Memory B cell (primary cell): ENCODE results near the gene MTUS2.

Experiments
- ATAC-seq: fragments of 150-1000 bp; cut with Tn5 transposase; 2 replicates; pipeline ENCODE4 v1.10.0; 2021; ENCODE audit warnings: low read depth, mild to moderate bottlenecking, moderate library complexity
- DNase-seq, 2 donors: peaks; one replicate each; pipeline ENCODE4 v3.0.0; 2022; ENCODE audit warnings: low spot score in 2 of 2
- H3K27ac Mint-ChIP-seq: one replicate; pipeline ENCODE4 v1.8.0; 2022; ENCODE audit warnings: mild to moderate bottlenecking, moderate library complexity, mixed read lengths
- H3K27me3 Mint-ChIP-seq: one replicate; pipeline ENCODE4 v1.8.0; 2022; ENCODE audit warnings: mixed read lengths
- H3K36me3 Mint-ChIP-seq: one replicate; pipeline ENCODE4 v1.8.0; 2022; ENCODE audit warnings: mild to moderate bottlenecking, mixed read lengths
- H3K4me1 Mint-ChIP-seq: one replicate; pipeline ENCODE4 v1.8.0; 2022; ENCODE audit warnings: mixed read lengths
- H3K4me3 Mint-ChIP-seq: one replicate; pipeline ENCODE4 v1.8.0; 2022; ENCODE audit warnings: mild to moderate bottlenecking, moderate library complexity, mixed read lengths
- H3K9me3 Mint-ChIP-seq: one replicate; pipeline ENCODE4 v1.8.0; 2022; ENCODE audit warnings: mixed read lengths

The MTUS2 gene

DNA sequence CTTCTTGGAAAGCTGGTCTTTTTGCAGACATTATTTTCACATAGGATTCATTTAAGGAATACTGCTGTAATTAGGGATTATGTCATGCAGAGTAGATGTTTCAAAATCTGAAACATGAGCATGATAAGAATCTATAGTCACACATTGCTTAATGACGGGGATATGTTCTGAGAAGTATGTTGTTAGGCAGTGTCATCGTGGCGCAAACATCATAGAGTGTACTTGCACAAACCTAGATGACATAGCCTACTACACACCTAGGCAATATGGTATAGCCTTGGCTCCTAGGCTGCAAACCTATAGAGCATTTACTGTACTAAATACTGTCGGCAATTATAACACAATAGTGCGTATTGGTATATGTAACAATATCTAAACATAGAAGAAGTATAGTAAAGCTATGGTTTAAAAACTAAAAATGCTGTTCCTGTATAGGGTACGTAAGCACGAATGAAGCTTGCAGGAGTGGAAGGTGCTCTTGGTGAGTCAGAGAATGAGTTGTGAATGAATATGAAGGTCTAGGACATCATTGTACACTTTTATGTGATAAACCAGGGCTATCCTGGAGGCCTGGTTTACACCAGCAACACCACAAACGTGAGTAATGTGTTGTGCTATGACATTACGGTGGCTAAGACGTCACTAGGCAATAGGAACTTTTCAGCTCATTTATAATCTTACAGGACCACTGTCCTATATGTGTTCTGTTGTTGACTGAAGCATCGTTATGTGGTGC, 283.1 kb downstream of the MTUS2 start:
- no peaks in the 10 kb centered on the region for H3K36me3 Mint-ChIP-seq

DNA sequence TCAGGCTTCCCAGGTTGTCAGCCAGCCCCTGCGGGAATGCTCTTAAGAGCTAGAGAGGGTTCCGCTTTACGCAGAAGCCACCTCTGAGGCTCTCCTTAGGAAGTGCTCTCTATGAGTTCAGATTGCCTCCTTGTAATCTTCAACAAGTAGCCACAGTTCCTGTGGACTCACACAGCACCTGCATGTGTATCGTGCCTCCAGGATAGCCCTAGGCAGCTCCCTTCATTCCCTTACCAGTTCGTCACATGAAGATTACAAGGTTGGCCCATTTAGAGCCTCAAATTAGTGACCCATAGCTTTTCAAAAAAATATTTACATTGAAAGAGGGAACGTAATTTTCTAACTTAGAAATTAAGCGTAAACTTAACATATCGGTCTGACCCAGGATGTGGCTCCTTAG, 284.3 kb downstream of the MTUS2 start:
- Mint-ChIP-seq H3K27ac (no peak overlapping the region), H3K4me3 (no peak overlapping the region), H3K36me3 (no peaks in the 10 kb centered on the region), H3K9me3 (no peaks in the 10 kb centered on the region), H3K27me3 (peaks cover 10% of the 10 kb centered on the region), H3K4me1 (no peaks in the 10 kb centered on the region)
- ATAC-seq (no peak), DNase-seq (no peak)

More for the DNA sequence above, 283.1 kb downstream of the MTUS2 start:
- H3K9me3 Mint-ChIP-seq = no peaks in the 10 kb centered on the region
- H3K4me3 Mint-ChIP-seq = no peak overlapping the region
- ATAC-seq (no peak), DNase-seq (no peak)
- H3K27ac Mint-ChIP-seq = no peak overlapping the region
- peaks cover 13% of the 10 kb centered on the region for H3K27me3 Mint-ChIP-seq
- H3K4me1 Mint-ChIP-seq = no peaks in the 10 kb centered on the region

DNA sequence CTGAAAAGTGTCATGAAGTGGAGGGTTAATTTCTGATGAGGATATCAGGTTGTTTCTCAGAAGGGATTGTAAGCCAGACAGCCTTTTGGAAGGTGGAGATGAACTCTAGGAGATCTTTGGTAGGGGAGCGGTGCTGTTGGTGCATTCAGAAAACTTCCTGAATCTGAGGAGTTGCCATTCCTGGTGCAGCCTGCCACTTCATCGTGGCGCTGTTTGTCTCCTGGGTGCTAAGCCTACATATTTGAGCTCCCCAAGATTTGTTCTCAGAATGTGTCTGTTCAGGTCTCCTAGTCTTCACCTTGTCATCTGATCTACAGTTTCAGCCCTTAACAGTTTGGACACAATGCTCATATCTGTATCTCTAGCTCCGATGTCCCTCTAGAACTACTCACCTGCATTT, 285.6 kb downstream of the MTUS2 start:
- H3K27me3 Mint-ChIP-seq = peaks cover 10% of the 10 kb centered on the region
- no peaks in the 10 kb centered on the region for H3K4me1 Mint-ChIP-seq
- H3K36me3 Mint-ChIP-seq = no peaks in the 10 kb centered on the region
- no peaks in the 10 kb centered on the region for H3K9me3 Mint-ChIP-seq
- no peak overlapping the region for H3K4me3 Mint-ChIP-seq
- DNase-seq = no peak
- H3K27ac Mint-ChIP-seq = no peak overlapping the region
- ATAC-seq = no peak

DNA sequence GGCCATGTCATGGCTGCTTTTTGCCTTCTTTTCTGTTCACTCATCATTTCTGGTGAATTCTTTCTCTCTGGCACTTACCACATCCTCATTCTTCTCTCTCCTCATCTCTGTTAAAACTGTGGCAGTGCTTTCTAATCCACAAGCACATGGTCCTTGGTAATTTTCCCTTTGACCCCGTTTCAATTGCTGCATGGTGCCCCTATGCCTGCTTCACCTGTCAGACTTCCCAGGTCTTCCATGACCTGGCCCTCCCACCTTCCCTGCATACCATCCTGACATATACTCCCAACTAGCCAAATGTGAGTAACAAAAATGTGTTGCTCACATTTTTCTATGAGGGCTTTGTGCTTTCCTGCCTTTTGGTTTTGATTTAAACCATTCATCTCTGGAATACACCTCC, 286.5 kb downstream of the MTUS2 start:
- Mint-ChIP-seq H3K27me3 (peaks cover 9% of the 10 kb centered on the region), H3K4me3 (no peak overlapping the region), H3K27ac (no peak overlapping the region), H3K9me3 (no peaks in the 10 kb centered on the region), H3K4me1 (no peaks in the 10 kb centered on the region), H3K36me3 (no peaks in the 10 kb centered on the region)
- no peak for ATAC-seq
- no peak for DNase-seq

DNA sequence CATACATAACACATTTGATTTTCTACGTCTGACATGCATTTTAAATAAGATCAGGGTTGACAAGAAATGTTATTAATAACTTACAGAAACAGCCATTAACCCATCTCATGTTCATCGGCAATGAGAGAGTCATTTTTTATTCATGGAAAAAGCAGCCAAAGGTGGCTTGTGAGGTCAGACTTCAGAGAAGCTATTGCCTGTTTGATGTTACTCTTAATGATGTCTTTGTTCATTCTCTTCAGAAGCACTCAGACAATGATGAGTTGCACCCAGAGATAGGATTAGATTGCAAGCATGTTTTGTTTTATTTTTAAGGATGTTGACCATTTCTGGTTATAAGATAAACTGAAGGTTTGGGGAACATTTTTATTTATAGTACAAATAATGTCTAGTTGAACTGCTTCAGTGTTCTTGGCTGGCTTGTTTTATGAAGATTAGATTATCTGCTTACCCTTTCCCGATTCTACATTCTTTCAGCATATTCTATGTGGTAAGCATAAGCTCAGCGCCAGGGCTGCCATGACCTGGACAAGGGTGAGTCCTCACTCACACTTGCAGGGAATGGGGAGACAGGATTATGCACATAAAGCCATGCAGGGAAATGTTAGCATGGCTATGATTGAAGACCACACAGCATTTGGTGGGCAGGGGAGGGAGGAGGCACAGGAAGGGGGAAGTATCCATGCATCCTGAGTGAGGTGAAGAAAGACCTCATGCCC, 288.1 kb downstream of the MTUS2 start:
- Mint-ChIP-seq H3K9me3 (no peaks in the 10 kb centered on the region), H3K4me3 (no peak overlapping the region), H3K27ac (no peak overlapping the region), H3K36me3 (no peaks in the 10 kb centered on the region), H3K27me3 (peaks cover 16% of the 10 kb centered on the region), H3K4me1 (no peaks in the 10 kb centered on the region)
- no peak for DNase-seq
- no peak for ATAC-seq

DNA sequence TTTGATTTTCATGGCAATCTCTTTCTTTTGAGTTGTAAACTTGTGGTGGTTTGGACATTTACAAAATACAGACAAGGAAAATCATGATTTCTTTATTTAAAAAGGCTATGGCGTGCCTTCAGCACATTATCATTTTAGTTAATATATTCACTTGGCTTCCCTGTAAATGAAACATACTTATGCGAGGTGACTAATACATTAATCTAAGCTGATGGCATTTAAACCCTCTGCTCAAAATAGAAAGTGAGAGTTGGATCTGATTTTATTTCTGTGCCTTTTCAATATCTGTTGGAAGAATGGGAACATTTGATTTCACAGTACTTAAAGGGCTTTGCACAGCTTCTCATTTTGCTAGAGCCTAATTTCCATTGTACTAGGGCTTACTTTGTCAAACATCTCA, 289.8 kb downstream of the MTUS2 start:
- Mint-ChIP-seq H3K27ac (no peak overlapping the region), H3K4me3 (no peak overlapping the region), H3K36me3 (no peaks in the 10 kb centered on the region), H3K27me3 (peaks cover 16% of the 10 kb centered on the region), H3K4me1 (no peaks in the 10 kb centered on the region), H3K9me3 (no peaks in the 10 kb centered on the region)
- DNase-seq (no peak), ATAC-seq (no peak)

DNA sequence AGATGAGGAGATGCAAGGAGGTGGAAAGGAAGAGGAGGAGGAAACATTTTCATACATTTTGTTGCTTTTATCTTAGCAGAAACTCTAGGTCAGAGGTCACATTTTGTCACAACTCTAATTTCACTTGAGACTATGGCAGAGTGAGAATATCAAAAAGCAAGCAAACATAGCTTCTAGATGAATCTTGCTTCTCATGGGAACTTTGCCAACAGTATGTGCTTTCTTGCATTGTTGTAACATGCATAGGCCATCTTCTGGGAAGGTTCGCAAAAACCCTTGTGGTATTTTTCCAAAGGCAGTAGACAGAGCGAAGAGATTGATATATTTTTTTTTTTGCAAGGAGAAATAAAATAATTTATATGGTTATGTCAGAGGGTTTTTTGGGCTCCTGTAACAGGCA, 291.3 kb downstream of the MTUS2 start:
- Mint-ChIP-seq H3K27me3 (peaks cover 10% of the 10 kb centered on the region), H3K27ac (no peak overlapping the region), H3K4me3 (no peak overlapping the region), H3K9me3 (no peaks in the 10 kb centered on the region), H3K36me3 (no peaks in the 10 kb centered on the region), H3K4me1 (no peaks in the 10 kb centered on the region)
- ATAC-seq (no peak), DNase-seq (no peak)

DNA sequence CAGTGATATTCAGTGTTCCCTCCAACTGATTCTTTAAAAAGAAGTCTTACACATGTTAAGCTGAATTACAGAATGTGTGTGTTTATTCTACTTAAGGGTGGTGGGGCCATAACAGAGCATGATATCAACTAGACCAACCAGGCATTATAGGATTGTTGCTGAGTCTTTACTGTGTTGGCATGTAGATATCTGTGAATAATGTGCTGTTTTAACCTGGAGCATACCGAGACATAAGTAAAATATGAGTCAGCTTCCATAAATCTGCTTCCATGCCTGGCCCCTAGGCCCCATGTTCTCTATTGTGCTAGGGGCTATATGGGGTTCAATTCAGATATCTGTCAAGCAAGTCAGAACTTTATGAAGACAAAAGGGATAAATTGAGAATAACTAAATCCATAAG, 295.7 kb downstream of the MTUS2 start:
- no peak overlapping the region for H3K4me3 Mint-ChIP-seq
- peaks cover 10% of the 10 kb centered on the region for H3K27me3 Mint-ChIP-seq
- no peak overlapping the region for H3K27ac Mint-ChIP-seq
- DNase-seq (no peak), ATAC-seq (no peak)
- H3K4me1 Mint-ChIP-seq = no peaks in the 10 kb centered on the region
- no peaks in the 10 kb centered on the region for H3K36me3 Mint-ChIP-seq
- no peaks in the 10 kb centered on the region for H3K9me3 Mint-ChIP-seq

DNA sequence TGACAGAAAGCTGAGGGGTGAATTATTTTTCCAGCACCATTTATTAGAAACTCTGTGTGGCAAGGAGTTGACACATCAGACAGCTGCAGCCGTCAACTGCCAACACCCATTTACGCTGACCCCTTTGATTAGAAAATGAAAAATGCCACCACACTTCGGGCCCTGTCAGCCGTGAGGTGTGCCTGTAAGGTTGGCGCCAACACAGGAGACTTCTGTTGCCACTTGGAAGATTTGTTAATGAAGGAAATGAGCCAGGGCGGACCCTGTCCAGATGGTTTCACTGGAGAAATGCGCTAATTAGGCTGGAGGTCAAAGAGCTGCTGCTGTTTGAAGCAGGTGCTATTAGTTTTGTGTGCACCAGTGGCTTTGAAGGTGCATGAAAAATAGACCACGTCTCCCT, 297.5 kb downstream of the MTUS2 start:
- Mint-ChIP-seq H3K27ac (no peak overlapping the region), H3K4me1 (no peaks in the 10 kb centered on the region), H3K36me3 (no peaks in the 10 kb centered on the region), H3K9me3 (no peaks in the 10 kb centered on the region), H3K4me3 (no peak overlapping the region), H3K27me3 (peaks cover 2% of the 10 kb centered on the region)
- ATAC-seq (no peak), DNase-seq (no peak)

DNA sequence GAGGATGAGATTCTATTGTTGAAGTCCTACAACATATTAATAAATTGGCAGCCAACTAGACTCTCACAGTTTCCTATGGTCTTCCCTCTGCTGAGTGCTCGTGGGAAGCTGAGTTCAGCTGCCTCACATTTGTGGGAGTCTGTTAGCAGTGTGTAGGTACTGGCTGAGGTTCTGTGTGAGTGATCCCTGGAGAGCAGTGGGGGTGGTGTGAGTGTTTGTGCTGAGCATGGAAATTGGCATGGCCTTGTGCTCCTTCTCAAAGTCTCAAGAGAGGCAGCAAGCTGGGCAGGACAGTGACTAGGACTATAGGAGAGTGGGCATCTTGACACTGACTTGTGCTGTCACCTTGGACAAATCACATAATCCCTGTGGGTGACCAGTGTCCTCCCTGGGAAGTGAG, 298.3 kb downstream of the MTUS2 start:
- Mint-ChIP-seq H3K4me3 (no peak overlapping the region), H3K4me1 (no peaks in the 10 kb centered on the region), H3K36me3 (no peaks in the 10 kb centered on the region), H3K27ac (no peak overlapping the region), H3K9me3 (no peaks in the 10 kb centered on the region), H3K27me3 (peaks cover 2% of the 10 kb centered on the region)
- DNase-seq (no peak), ATAC-seq (no peak)

DNA sequence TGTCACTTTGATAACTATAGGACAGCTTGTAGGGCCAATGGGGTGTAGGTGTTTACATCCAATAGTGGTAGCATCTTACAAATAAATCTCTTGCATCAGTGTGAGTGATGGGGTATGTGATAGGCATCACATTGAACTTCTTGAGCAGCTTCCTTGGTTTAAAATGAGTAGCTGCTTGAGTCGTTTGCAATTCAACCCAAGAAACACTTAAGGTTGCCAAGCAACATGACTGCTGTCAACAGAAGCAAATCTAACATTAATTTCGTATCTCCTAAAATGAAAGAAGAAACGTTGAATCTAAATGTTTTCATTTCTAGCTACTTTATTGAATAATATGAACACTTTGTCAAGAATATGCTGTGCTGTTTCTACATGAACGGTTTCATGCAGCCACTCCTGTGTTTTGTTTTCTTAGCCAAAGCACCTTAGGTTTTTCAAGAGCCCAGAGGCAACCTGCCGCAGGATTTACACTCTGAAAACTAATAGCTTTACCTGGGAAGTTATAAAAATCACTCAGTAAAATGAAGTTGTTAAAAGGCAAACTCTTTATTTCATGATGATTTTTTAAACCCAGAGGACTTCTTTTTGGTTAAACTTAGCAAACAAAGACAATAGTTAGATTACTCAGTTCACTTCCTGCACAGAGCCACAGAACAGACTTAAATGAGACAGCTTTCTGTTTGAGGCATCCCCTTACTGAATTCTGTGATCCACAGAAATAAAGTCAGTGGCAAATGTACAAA, 305.2 kb downstream of the MTUS2 start:
- Mint-ChIP-seq H3K27me3 (no peaks in the 10 kb centered on the region), H3K4me3 (no peak overlapping the region), H3K36me3 (no peaks in the 10 kb centered on the region), H3K4me1 (peaks cover 12% of the 10 kb centered on the region), H3K27ac (peak overlapping the region; percentile 77), H3K9me3 (no peaks in the 10 kb centered on the region)
- DNase-seq (no peak), ATAC-seq (peak; percentile 57)

DNA sequence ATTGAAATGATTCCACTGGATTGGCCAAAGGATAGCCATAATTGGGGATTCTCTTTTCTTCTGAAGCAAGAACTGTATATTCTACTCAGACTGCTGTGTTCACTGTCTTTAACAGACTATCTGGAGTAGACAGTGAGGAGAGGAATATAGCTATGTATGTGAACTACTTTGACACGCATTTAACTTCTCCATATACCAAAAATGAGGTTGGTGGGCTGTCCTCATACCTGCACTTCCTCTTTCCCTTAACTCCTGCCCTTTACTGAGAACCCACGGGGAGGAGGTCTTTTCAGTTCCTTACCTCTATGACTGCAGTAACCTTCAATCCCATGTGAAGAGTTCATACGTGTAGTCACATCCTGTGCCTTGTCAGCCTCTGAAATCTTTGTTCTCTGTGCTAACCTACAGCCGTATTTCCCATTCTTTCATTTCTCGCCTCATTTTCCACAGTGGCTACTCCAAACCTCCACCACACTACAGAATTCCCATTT, 305.8 kb downstream of the MTUS2 start:
- DNase-seq (no peak), ATAC-seq (peak; percentile 65)
- Mint-ChIP-seq H3K9me3 (no peaks in the 10 kb centered on the region), H3K27me3 (no peaks in the 10 kb centered on the region), H3K27ac (peak overlapping the region; percentile 77), H3K36me3 (no peaks in the 10 kb centered on the region), H3K4me1 (peaks cover 12% of the 10 kb centered on the region), H3K4me3 (no peak overlapping the region)

DNA sequence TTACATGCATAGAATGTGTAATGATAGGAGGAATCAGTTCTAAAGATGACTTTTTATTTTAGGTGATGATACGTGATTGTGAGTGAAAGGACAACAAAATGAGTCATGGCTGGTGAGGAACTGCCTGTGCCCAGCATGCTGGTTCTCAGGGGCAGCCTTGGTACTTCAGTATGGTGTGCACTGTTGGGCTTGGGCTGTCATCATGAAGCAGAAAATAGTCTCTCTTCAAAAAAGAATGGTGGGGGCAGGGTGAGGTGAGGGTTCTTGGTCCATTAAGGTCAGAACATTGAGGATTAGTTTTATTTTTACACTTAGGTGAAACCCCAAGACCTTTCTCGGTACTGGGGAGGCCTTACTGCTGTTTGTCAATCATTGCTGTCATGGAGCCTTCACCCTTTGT, 309.5 kb downstream of the MTUS2 start:
- H3K9me3 Mint-ChIP-seq = peaks cover 1% of the 10 kb centered on the region
- H3K27me3 Mint-ChIP-seq = no peaks in the 10 kb centered on the region
- DNase-seq (no peak), ATAC-seq (no peak)
- no peak overlapping the region for H3K27ac Mint-ChIP-seq
- H3K4me3 Mint-ChIP-seq = no peak overlapping the region
- H3K4me1 Mint-ChIP-seq = peaks cover 11% of the 10 kb centered on the region
- H3K36me3 Mint-ChIP-seq = no peaks in the 10 kb centered on the region

DNA sequence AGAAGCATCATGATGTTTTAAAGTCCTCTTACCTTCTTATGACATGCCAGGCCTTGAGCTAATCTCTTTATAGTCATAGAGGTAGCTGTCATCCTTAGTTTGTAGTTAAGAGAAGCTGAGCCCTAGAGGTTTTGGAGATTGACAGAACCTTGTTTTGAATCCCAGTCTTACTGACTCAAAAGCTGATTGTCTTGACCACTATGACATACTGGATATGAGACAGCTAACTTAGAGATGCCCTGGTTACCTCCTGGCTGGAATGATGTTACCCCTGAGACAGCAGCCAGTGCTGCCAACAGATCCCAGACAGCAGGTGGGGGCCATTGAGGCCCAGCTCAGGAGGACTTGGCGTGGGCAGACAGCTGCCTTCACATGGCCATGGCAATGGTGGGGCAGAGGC, 311.0 kb downstream of the MTUS2 start:
- DNase-seq (no peak), ATAC-seq (no peak)
- Mint-ChIP-seq H3K9me3 (peaks cover 1% of the 10 kb centered on the region), H3K4me1 (peaks cover 5% of the 10 kb centered on the region), H3K27me3 (no peaks in the 10 kb centered on the region), H3K4me3 (no peak overlapping the region), H3K36me3 (no peaks in the 10 kb centered on the region), H3K27ac (no peak overlapping the region)
